SH-SY5Y (cell line): Measurements from ENCODE around the gene PPAN.
A peak's percentile ranks its signal among the peaks of the same experiment; 100 is the strongest.

ENCODE experiments used
- GATA2 ChIP-seq: IDR thresholded peaks from 2 replicates; pipeline ENCODE4 v1.6.1; 2011; ENCODE audit warnings: mild to moderate bottlenecking, low read depth, low read length
- GATA3 ChIP-seq: IDR thresholded peaks from 2 replicates; pipeline ENCODE4 v1.6.1; 2011; ENCODE audit warnings: low read depth, mild to moderate bottlenecking, low read length, moderate library complexity

Gene PPAN, protein sequence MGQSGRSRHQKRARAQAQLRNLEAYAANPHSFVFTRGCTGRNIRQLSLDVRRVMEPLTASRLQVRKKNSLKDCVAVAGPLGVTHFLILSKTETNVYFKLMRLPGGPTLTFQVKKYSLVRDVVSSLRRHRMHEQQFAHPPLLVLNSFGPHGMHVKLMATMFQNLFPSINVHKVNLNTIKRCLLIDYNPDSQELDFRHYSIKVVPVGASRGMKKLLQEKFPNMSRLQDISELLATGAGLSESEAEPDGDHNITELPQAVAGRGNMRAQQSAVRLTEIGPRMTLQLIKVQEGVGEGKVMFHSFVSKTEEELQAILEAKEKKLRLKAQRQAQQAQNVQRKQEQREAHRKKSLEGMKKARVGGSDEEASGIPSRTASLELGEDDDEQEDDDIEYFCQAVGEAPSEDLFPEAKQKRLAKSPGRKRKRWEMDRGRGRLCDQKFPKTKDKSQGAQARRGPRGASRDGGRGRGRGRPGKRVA

DNA sequence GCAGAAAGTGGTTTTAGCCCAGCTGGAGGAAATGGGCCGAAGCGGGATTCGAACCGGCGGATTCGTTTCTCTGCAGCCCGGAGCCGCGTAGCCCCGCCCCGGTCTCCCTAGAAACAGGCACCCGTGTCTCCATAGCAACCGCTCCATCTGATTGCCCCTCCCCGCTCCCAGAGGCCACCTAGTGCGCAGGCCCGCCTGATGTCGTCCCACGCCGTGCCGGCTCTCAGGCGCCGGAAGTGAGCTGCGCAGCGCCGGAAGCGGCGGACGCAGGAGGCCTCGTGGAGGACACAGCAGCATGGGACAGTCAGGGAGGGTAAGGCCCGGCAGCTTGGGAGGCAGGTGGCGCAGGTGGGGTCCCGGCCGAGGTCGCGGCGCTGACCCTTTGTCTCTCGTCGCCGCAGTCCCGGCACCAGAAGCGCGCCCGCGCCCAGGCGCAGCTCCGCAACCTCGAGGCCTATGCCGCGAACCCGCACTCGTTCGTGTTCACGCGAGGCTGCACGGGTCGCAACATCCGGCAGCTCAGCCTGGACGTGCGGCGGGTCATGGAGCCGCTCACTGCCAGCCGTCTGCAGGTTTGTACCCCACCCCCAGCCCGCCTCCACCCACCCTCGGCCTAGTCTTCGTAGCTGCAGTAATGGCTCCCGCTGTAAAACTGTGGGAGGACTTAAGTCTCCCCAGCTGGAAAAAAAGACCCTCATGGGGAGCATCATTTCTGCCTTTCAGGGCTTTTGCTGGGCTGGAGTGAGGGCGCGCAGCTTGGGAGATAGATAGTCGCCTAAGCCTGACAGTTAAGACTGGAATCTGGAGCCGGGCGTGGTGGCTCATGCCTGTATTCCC, at the start of gene PPAN:
PPAN (plus strand) TSS at position 263 of the 837 bp plus-strand sequence; CDS start at position 296, 33 bp downstream.
- no peak for TF ChIP-seq GATA3
- TF ChIP-seq GATA2: peak; percentile 88

DNA sequence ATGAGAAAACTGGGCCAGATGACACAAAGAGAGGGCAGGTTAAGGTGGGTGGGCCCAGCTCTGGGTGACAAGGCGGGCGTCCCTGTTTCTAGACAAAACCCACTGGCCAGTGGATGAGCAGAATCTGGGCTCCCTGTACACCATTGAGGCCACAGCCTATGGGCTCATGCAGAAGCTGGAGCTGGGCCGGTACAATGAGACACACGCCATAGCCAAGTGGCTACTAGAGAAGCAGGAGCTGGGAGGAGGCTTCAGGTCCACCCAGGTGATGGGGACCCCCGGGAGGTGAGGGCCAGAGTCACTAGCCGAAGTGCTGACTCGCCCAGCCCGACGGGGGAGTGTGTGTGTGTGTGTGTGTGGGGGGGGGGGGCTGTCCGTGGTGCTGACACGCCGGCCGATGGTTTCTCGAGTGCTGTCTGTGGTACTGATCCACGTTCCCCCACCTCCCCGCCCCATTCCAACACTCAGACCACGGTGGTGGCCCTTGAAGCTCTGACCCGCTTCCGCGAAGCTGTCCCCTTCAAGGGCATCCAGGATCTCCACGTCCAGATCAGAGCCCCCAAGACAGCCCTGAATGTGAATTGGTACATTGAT, 44.3 kb upstream of the PPAN start:
- TF ChIP-seq GATA3 (no peak), GATA2 (no peak)

DNA sequence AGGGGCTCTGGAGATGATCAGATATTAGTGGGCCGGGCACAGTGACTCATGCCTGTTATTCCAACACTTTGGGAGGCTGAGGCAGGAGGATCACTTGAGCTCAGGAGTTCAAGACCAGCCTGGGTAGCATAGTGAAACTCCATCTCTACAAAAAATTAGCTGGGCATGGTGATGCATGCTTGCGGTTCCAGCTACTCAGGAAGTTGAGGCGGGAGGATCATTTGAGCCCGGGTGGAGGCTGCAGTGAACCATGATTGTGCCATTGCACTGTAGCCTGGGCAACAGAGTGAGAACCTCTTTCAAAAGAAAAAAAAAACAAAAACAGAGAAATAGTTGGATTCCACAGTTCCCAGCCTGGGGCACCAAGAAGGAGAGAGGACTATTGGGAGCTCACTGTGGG, 38.0 kb upstream of the PPAN start:
- TF ChIP-seq GATA2 (no peak), GATA3 (no peak)

DNA sequence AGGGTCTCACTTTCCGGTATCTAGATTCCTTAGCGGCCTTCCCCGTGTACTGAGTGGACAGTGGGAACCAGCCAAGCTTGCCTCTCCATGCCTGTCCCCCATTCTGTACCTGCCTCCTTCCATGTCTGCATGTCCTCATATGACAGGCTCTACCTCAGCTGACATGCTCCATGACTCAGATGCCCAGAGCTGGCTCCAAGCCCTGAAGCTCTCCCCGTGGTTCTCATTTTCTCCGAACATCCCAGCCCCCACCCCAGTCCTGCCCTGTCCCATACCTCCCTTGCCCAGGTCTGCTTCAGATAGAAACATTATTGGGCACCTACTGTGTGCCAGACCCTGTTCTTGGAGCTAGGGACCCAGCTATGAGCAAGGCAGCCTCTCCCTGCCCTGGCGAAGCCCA, 37.1 kb upstream of the PPAN start:
- no peak for TF ChIP-seq GATA2
- TF ChIP-seq GATA3: no peak

DNA sequence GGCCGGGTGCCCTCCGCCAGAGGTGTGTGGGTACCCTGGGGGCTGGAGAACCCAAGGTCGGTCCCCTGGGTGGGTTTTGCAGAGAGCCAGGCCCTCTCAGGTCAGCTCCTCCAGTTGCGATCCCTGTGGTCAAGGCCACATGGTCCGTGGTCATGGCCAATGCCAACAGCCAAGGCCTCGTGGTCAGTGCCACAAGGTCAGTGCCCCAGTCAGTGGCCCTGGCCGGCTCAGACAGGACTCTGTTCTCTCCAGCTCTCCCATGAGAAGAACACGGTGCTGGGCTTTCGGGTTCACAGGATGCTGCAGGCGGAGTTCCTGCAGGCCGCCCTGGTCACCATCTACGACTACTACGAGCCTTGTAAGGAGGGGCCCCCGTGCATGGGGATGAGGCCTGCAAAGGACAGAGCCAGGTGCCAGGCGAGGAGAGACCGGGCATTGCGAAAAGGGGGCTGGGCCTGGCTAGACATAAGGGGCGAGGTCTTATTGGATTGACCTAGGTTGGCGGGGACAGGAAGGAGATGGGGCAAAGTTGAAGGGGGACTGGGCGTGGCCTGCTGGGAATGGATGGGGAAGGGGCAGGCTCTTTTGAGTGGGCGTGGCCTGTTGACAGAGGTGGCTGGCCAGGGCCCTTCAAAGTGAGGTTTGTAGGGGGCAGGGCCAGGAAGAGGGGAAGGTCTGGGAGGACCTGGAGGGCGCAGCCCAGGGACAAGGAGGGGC, 35.3 kb upstream of the PPAN start:
- TF ChIP-seq GATA3: no peak
- TF ChIP-seq GATA2: no peak

DNA sequence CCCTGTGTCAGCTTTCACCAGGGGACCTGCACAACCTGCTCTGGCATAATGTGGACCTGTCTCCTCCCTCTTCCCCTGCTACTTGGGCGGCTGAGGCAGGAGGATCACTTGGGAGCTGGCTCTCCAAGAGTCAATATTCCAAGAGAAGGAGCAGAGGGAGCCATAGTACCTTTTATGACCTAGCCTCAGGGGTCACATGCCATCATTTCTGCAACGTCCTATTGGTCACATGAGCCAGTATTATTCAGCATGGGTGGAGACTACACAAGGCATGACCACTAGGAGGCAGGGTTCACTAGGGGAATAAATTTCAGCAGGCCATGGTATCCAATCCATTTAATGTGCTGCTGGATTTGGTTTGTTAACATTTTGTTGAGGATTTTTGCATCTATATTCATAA, 32.0 kb upstream of the PPAN start:
- no peak for TF ChIP-seq GATA2
- no peak for TF ChIP-seq GATA3

DNA sequence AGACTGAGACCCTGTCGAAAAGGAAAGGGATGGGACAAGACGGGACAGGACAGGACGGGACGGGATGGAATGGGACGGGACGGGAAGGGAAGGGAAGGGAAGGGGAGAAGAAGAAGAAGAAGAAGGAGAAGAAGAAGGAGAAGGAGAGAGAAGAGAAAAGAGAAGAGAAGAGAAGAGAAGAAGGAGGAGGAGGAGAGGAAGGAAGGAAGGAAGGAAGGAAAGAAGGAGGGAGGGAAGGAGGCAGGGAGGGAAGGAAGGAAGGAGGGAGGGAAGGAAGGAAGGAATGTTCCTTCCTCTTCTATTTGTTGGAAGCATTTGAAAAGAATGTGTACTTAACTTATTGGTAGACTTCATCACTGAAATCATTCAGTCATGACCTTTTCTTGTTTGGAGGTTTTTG, 29.6 kb upstream of the PPAN start:
- TF ChIP-seq GATA3 (no peak), GATA2 (no peak)

DNA sequence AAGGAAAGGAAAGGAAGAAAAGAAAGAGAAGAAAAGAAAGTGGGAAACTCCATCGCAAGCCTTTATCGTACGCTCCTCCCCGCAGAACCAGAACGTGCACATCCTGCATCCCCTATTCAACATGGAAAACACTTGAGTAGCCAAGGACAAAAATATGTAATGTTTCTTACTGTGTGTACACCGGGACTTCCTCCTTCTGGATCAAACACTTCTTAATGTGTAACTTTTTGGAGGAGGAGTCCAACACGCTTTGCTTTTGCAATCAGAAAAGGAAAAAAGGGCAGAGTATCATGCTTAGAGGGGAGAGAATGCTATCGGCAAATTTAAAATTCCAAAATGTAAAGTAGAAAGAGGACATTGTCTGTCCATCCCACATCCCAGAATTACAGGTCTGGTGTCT, 27.8 kb upstream of the PPAN start:
- no peak for TF ChIP-seq GATA3
- TF ChIP-seq GATA2: no peak

DNA sequence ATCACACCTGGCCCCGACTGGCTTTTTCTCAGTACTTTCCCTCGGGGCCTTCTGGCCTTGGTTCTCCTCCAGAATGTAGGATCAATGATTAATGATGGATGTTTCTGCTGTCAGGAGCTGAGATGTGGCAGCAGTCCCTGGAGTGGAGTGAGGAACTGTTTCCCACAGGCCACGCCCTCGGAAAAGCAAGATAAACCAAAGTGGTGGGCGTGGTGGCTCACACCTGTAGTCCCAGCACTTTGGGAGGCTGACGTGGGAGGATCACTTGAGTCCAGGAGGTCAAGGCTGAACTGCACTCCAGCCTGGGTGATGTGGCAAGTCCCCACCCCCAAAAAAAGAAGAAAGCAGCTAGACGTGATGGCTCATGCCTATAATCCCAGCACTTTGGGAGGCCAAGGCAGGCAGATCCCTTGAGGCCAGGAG, 27.1 kb upstream of the PPAN start:
- TF ChIP-seq GATA3 (no peak), GATA2 (no peak)

DNA sequence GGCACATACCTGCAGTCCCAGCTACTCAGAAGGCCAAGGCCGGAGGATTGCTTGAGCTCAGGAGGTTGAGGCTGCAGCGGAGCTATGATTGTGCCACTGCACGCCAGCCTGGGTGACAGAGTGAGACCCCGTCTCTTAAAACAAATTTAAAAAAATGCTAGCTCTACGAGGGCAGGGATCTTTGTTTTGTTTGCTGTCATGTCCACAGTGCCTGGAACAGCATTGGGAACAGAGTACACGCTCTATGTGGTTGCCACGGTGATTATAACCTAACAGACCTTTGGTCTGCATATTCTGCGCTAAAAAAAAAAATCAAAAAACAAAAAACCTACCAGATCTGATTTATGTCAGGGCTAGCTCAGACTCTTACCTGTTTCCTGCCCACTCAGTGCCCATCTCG, 22.3 kb upstream of the PPAN start:
- TF ChIP-seq GATA2: no peak
- TF ChIP-seq GATA3: no peak

DNA sequence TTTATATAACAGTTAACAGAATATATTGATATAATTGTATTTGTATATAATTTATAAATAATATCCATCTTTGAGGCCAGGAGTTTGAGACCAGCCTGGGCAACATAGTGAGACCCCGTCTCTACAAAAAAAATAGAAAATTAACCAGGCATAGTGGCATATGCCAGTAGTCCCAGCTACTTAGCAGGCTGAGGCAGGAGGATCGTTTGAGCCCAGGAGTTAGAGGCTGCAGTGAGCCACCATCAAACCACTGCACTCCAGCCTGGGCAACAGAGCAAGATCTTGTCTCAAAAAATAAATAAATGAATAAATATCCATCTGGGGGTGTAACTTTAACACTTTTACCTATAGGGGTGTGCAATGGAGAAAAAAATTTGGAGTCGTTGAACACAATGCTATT, 21.4 kb upstream of the PPAN start:
- TF ChIP-seq GATA2 (no peak), GATA3 (no peak)

DNA sequence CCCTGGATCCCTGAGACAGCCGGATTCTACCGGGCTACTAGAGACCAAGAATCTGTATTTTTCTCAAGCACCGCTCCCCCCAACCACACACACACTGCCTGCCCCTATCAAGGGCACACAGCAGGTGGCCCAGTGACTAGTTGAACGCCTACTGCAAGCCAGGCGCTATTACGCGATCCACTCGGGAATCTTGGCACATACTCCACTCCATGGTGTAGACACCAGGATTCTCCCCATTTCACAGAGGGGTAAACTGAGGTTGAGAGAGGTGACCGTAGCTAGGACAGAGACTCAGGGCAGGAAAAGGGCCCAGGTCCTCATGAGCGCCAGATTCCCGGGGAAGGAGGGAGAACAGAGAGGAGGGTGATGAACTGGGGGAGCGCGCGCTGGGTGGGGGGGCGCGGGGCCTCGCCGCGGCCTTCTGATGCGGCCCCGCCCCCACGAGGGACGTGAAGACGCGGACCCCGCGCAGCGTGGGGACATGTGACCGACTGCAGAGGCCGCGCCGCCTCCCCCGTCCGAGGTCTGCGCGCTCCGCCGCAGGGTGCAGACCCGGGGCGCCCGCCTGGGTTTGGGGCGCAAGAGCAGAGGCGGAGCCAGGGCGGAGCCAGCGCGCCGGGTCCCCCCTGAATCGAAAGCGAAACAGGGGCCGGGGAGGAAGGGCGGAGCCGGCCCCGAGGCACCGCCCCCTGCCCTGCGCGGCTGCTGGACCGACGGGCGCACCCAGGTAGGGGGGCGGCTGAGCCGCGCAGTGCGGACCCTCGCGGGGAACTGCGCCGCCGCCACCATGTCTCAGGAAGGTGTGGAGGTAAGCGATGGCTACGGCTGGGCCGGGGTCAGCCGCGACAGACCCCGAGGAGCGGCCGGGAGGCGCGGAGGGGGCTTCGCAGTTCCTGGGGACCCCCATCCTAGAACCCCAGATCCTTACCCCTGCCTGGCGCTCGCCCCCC, 20.2 kb upstream of the PPAN start, which contains the start of gene SHFL:
SHFL (plus strand) TSS at position 677 of the 950 bp plus-strand sequence; CDS start at position 788, 111 bp downstream.
- TF ChIP-seq GATA3 (no peak), GATA2 (no peak)
